C1 segment of cervical spinal cord (tissue), 14 donors: ENCODE measurements around the gene EXD3.
"Not testable (repeated sequence)": the region's sequence is repeated elsewhere in the genome, so short reads cannot be mapped to it uniquely, and the experiment has no call there.

Source experiments
- DNase-seq, 14 donors: peaks; one replicate each; lab custom pipeline; 2025; lab: John Stamatoyannopoulos, UW

The EXD3 gene

DNA sequence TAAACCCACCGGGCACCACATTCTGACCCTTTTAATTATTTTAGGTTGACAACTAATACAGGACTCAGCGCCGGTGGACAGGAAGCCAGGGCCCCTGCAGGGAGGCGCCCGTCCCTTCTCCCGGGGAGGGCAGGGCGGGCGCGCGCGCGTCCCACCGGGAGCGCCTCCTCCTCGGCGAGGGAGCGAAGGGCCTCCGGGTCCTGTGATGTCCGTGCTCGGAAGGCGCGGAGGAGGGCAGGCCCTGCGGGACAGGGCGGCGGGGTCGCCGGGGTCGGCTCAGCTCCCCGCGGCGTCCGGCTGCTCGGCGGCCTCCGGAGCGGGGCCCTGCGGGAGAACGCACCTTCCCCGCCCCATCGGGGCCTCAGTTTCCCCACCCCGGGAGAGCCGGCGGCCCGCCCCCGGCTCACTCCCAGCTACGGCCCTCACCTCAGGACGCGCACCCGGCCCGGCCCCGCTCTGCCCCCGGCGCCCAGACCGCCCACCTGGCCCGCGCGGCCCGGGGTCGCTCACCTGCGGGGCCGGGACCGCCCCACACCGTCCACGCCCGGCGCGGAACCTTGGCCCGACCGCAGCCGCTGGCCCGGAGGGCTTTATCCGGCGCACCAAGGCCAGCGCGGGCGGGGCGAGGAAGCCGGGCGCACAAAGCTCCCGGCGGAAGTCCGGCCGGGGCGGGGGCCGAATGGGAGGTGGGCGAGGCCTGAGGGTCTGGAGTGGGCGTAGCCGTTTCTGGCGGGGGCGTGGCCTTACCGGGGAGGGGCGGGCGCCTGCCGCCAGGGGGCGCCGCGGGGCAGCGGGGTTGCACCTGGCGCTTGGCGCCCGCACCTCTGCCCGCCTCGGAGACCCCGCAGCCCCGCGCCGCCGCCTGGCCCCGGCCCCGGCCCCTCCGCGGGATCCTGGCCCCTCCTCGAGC is at the start of gene EXD3, which contains the start of gene NOXA1:
Gene EXD3 (minus strand): TSS at position 559 of the 910 bp plus-strand sequence. CDS start 27,805 bp downstream, outside the sequence.
Gene NOXA1 (plus strand): TSS at position 790 of the 910 bp plus-strand sequence. CDS start 137 bp downstream, outside the sequence.
- DNase-seq = peak in 13 of 14 donors; percentile 54 to 93 (median 80)

DNA sequence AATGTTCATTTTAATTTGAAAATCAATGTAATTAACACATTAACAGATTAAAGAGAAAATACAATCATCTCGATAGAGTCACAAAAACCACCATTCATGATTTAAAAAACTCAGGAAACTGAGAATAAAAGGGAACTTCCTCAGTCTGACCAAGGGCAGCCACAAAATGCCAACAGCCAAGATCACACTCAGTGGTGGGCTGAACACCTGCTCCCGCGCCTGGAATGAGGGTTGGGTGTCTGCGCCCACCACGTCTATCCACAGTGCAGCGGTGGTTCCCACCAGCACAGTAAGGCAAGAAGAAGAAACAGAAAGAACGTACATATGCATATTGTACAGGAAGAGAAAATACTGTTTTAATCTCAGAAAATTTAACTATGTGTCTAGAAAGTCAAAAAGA is 47.8 kb upstream of the EXD3 start:
- DNase-seq = no peak

DNA sequence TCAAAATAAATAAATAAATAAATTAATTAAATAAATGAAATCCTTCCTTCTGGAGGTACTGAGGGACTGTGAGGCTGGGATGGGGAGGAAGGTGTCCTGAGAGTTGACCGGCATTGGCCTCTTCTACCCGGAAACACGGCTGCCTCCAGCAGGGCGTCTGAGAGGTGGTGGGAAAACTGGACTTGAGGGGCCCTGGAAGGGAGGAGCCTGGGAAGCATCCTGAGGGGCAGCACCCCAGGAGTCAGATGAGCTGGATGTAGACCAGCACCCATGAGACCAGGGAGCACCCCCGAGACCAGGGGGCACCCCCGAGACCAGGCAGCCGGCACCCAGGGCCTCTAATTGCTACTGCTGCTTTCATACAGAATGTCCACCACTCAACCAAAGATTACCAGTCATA is 44.9 kb upstream of the EXD3 start:
- no peak for DNase-seq

DNA sequence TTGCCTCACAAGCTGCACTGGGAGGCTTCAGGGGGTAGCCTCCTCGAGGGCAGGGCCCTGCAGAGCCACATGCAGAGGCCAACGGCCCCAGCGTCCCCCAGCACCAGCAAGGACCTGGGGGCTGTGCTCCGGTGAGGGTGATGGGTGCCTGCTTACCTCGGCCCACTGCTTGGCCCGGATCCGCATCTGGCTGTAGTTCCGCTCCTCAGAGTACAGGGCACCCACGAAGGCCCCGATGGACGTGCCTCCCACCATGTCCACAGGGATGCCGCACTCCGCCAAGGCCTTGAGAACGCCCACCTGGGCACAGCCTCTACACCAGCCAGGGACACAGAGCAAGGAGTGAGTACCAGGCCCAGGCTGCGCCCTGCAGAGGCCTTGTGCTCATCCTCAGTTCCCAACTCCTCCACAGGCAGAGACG is 44.2 kb upstream of the EXD3 start:
- DNase-seq = no peak

DNA sequence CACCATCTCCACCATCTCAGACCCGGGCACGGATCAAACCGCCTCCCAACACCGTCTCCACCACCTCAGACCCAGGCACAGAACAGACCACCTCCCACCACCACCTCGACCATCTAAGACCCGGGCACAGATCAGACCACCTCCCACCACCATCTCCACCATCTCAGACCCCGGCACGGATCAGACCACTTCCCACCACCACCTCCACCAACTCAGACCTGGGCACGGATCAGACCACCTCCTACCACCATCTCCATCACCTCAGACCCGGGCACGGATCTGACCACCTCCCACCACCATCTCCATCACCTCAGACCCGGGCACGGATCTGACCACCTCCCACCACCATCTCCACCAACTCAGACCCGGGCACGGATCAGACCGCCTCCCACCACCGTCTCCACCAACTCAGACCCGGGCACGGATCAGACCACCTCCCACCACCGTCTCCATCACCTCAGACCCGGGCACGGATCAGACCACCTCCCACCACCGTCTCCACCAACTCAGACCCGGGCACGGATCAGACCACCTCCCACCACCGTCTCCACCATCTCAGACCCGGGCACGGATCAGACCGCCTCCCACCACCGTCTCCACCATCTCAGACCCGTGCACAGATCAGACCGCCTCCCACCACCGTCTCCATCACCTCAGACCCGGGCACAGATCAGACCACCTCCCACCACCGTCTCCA is 43.6 kb upstream of the EXD3 start:
- DNase-seq = not testable (repeated sequence)

DNA sequence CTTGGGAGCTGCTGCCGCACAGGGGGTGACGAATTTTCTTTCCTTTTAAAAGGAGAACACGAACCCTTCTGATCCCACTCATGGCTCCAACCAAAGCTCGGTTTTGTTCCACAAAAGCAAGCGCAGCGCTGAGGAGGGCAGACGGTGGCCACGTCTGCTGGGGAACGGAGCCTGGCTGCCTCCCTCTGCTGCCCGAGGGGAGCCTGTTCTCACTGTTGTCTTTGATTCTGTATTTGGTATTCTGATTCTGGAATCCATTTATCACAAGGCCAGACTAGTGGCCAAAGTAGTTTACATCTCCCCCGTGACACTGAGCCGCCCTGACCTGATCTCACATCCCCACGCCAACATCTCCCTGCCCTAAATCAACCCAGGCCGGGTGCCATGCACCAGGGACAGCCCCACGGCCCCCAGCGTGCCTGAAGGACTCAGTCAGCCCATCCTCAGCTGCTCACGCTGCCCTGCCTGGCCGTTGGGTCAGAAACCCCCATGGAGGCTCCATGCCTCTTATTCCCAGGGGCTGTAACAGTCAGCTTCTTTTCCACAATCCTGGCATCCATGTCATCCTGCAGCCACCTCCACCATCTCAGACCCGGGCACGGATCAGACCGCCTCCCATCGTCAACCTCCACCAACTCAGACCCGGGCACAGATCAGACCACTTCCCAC is 42.9 kb upstream of the EXD3 start:
- no peak for DNase-seq

GRCh38 chr9:137465000-137465719 is 42.2 kb upstream of the EXD3 start:
- no peak for DNase-seq

DNA sequence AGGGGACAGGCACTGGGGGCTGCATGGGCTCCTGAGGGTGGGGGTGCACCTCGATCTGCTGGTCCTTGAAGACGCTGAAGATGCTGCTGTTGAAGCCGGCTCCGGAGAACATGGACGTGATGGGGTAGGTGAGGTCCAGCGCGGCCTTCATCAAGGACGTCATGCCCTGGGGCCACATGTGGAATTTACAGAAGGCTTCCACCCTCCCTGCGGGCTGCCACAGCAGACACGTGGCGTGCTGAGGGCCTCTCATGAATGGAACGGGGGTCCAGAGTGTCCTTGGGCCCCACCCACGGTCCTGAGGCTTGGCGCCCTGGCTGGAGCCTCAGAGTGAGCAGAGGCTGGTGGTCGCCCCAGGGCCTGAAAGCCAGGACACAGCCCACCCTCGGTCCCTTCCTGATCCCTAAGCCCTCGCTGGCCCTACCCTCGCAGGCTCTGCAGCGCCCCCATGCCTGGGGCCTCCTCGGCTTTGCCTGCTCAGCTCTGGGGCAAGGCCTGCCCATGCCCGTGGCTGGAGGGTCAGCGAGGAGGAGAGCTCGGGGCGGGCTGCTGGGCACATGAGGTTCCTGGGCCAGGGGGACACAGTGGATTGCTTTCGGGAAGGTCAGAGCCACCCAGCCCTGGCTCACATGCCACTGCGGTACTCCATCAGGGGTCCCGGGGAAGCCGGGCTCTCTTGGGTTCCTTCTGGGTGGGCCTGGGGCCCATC is 41.5 kb upstream of the EXD3 start:
- DNase-seq = no peak

DNA sequence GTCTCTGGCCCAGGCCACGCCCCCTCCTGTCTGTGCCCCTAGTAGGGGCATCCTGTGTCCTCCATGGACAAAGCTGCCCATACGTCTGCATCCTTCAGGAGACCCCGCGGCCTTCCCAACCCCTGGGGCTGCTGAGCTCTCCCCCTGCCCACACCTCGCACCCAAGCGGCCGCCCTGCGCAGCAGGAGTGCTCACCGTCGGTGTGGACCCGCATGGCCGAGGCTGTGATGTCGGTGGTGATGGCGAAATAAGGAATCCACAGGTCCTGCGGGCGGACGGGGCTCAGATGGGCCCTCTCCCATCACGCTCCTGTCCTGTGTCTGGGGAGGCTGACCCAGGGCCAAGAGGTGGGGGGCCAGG is 40.9 kb upstream of the EXD3 start:
- DNase-seq = no peak

DNA sequence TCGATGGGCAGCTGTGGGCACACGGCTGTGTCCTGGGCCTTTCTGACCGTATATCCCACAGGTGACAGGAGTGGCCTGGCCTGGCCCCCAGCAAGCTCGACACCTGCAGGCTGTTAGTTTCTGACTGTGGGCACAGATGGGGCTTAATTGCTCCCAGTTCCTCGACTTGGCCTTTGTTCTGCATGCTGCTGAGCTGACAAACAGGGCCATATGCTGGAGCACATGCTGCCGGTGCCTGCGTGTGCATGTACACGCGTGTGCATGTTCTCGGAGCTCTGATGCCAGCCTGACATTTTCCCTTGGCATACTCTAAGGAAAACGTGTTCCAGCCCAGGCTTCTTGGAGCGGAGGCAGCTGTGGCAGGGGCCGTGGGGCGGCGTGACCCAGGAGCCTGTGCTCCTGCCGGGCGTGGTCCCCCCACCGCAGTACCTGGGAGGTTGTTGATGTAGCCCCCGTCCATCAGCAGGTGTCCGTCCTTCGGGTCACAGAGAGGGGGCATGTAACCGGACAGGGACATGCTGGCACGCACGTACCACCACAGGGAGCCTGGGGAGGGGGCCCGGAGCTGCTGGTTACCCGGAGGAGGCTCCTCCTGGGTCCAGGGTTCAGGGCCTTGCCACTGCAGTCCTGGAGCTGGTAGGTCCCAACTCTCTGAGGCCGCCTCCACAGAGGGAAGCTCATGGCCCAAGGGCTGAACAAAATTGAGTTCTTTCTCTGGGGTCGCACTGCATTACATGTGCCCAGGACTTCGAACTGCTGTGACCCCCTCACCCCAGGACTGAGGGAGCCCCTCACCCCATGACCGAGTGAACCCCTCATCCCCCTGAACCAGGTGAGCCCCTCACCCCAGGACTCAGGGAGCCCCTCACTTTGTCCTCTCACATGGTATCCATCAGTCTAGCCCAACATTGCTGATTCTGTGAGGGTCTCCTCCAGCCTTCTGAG is 40.3 kb upstream of the EXD3 start:
- peak in 1 of 14 donors; percentile 92 for DNase-seq

GRCh38 chr9:137462396-137462985 is 39.5 kb upstream of the EXD3 start:
- DNase-seq = no peak

DNA sequence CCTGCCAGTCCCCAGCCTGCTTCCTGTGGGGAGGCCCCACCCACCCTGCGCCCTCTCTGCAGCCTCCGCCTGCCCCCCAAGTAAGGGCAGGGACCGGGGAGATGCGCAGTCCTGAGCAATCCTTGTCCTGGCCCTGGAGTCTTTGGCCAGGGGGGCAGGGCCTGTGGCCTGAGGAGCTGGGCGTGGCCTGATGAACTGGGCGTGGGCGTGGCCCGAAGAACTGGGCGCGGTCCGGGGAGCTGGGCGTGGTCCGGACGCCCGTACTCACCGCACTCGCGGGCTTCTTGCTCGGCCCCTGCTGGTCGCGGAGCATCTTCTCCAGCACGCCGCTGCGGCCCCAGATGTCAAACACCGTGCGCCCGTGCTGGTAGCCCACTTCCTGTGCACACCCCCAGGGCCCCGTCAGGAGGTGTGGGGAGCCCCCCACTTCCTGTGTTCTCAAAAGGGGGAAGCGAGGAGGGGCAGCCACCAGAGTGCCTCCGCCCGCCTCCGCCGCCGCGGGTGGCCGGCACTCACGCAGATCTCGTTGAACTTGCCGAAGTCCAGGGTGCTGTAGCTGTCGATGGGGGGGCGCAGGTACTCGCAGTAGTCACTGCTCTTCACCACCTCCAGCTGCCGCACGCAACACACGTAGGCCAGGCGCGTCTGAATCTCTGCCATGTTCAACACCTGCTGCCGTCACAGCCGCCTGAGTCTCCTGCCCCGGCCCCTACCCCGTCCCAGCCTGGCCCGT is 38.9 kb upstream of the EXD3 start:
- DNase-seq = no peak

DNA sequence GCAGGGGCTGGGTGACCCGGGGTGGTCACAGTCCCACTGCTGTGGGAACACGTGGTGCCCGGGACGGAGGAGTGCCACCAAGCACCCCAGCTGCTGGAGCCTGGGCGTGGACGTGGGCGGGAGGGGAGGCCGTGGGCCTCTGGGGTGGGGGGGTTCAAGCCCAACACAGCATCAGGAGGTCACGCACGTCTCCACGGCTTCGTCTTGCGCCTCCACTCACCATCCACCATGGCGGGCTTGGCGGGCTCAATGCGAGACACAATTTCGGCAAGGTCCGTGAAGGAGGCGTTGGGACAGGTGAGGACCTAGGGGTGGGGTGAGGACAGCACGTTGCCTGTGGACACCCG is 38.3 kb upstream of the EXD3 start:
- DNase-seq = no peak

- DNase-seq = no peak
These were observed 37.7 kb upstream of the EXD3 start for GRCh38 chr9:137460363-137461315.

GRCh38 chr9:137459601-137460362 is 36.8 kb upstream of the EXD3 start:
- no peak for DNase-seq

DNA sequence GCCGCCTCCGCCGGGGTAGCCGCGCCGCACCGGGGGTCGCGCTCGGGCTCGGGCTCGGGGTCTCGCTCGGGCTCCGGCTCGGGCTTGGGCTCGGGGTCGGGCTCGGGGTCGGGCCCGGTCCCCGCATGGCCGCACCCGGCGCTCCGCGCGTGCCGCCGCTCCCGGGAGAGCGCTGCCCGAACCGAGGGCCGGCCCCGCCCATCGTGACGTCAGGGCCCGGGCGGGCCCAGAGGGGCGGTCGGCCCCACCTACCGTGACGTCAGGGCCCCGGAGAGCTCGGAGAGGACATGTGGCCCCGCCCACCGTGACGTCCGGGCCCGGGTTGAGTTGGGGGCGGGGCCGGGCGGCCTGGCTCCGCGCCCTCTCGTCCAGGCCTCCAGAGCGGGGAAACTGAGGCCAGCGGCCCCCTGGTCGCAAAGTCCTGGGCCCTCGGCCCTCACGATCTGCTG is 36.2 kb upstream of the EXD3 start, which contains the start of gene NSMF:
Gene NSMF (minus strand): TSS at position 183 of the 449 bp plus-strand sequence. CDS start 232 bp downstream, outside the sequence.
- peak; percentile 25 to 92 (median 75) for DNase-seq
